Measurements from ENCODE around the gene AMBRA1.

Gene AMBRA1

DNA sequence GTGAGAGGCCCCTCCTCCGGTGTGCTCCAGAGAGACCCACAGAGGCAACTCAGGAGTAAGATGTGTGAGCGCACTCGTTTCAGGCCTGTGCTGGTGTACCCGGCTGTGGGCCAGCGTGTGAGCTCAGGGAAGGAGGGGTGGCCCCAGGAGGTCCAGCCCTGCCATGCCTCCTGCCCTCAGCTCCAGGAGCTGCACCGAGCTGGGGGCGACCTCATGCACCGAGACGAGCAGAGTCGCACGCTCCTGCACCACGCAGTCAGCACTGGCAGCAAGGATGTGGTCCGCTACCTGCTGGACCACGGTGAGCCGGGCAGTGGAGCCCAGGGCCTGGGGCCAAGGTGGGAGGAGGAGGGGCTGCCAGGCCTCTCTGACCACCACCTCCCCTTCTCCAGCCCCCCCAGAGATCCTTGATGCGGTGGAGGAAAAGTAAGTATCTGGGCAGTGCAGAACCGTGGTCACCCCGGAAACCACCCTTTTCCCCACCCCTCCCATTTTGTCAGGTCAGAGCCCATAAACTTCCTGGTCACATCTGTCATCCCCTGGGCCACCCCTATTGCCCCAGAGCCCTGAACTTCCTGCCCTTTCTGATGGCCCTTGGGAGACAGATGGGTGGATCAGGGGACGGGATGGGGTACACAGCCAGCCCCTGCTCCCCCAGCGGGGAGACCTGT is 214.9 kb downstream of the AMBRA1 start:
- Histone ChIP-seq H3K36me3 (ENCODE audit: insufficient read depth, low read length) (peaks cover 51% of the 10 kb centered on the region), H3K4me3 (ENCODE audit: low read depth in 1 of 2, low read length in 2 of 2) (no peak overlapping the region), H3K4me1 (ENCODE audit: insufficient read depth, low read length) (peaks cover 22% of the 10 kb centered on the region), H3K9ac (ENCODE audit: low read depth, low read length) (no peak overlapping the region), H3K79me2 (ENCODE audit: insufficient read depth, low read length) (no peaks in the 10 kb centered on the region), H4K20me1 (ENCODE audit: insufficient read depth, low read length) (peaks cover 30% of the 10 kb centered on the region), H3K4me2 (ENCODE audit: insufficient read depth, low read length) (no peak overlapping the region), H3K27ac (ENCODE audit: low read length) (no peak overlapping the region), H3K27me3 (ENCODE audit: insufficient read depth, low read length, poor library complexity) (peaks cover 30% of the 10 kb centered on the region), H3K9me3 (ENCODE audit: insufficient read depth, low read length, severe bottlenecking) (no peaks in the 10 kb centered on the region), H2AFZ (ENCODE audit: low read depth, low read length) (no peak overlapping the region)
- DNase-seq (no peak), ATAC-seq (ENCODE audit: insufficient read depth, low read depth) (no peak)
- TF ChIP-seq EZH2 (IDR thresholded peaks at IDR 0.05; ENCODE audit: borderline replicate concordance, low read depth, low read length, severe bottlenecking) = no peak
- TF ChIP-seq, protein P1, sequence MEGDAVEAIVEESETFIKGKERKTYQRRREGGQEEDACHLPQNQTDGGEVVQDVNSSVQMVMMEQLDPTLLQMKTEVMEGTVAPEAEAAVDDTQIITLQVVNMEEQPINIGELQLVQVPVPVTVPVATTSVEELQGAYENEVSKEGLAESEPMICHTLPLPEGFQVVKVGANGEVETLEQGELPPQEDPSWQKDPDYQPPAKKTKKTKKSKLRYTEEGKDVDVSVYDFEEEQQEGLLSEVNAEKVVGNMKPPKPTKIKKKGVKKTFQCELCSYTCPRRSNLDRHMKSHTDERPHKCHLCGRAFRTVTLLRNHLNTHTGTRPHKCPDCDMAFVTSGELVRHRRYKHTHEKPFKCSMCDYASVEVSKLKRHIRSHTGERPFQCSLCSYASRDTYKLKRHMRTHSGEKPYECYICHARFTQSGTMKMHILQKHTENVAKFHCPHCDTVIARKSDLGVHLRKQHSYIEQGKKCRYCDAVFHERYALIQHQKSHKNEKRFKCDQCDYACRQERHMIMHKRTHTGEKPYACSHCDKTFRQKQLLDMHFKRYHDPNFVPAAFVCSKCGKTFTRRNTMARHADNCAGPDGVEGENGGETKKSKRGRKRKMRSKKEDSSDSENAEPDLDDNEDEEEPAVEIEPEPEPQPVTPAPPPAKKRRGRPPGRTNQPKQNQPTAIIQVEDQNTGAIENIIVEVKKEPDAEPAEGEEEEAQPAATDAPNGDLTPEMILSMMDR (IDR thresholded peaks at IDR 0.05; ENCODE audit: borderline replicate concordance, extremely low read depth, low read length, poor library complexity, severe bottlenecking) = no peak

GRCh38 chr11:46378296-46378695 is 215.5 kb downstream of the AMBRA1 start:
- Histone ChIP-seq H3K4me2 (ENCODE audit: insufficient read depth, low read length) (no peak overlapping the region), H3K9me3 (ENCODE audit: insufficient read depth, low read length, severe bottlenecking) (no peaks in the 10 kb centered on the region), H3K79me2 (ENCODE audit: insufficient read depth, low read length) (no peaks in the 10 kb centered on the region), H3K9ac (ENCODE audit: low read depth, low read length) (no peak overlapping the region), H3K27me3 (ENCODE audit: insufficient read depth, low read length, poor library complexity) (peaks cover 27% of the 10 kb centered on the region), H3K4me3 (ENCODE audit: low read depth in 1 of 2, low read length in 2 of 2) (no peak overlapping the region), H3K36me3 (ENCODE audit: insufficient read depth, low read length) (peaks cover 56% of the 10 kb centered on the region), H2AFZ (ENCODE audit: low read depth, low read length) (no peak overlapping the region), H3K27ac (ENCODE audit: low read length) (no peak overlapping the region), H4K20me1 (ENCODE audit: insufficient read depth, low read length) (peaks cover 34% of the 10 kb centered on the region), H3K4me1 (ENCODE audit: insufficient read depth, low read length) (peaks cover 22% of the 10 kb centered on the region)
- no peak for TF ChIP-seq EZH2 (IDR thresholded peaks at IDR 0.05; ENCODE audit: borderline replicate concordance, low read depth, low read length, severe bottlenecking)
- TF ChIP-seq, protein P1 (IDR thresholded peaks at IDR 0.05; ENCODE audit: borderline replicate concordance, extremely low read depth, low read length, poor library complexity, severe bottlenecking) = no peak
- ATAC-seq (ENCODE audit: insufficient read depth, low read depth) (no peak), DNase-seq (no peak)

- Histone ChIP-seq H4K20me1 (ENCODE audit: insufficient read depth, low read length) (peaks cover 31% of the 10 kb centered on the region), H3K27me3 (ENCODE audit: insufficient read depth, low read length, poor library complexity) (peaks cover 23% of the 10 kb centered on the region), H3K36me3 (ENCODE audit: insufficient read depth, low read length) (peaks cover 59% of the 10 kb centered on the region), H3K4me3 (ENCODE audit: low read depth in 1 of 2, low read length in 2 of 2) (no peak overlapping the region), H3K9me3 (ENCODE audit: insufficient read depth, low read length, severe bottlenecking) (no peaks in the 10 kb centered on the region), H3K27ac (ENCODE audit: low read length) (no peak overlapping the region), H3K9ac (ENCODE audit: low read depth, low read length) (no peak overlapping the region), H3K4me2 (ENCODE audit: insufficient read depth, low read length) (no peak overlapping the region), H3K79me2 (ENCODE audit: insufficient read depth, low read length) (no peaks in the 10 kb centered on the region), H2AFZ (ENCODE audit: low read depth, low read length) (no peak overlapping the region), H3K4me1 (ENCODE audit: insufficient read depth, low read length) (peaks cover 22% of the 10 kb centered on the region)
- no peak for TF ChIP-seq EZH2 (IDR thresholded peaks at IDR 0.05; ENCODE audit: borderline replicate concordance, low read depth, low read length, severe bottlenecking)
- TF ChIP-seq, protein P1 (IDR thresholded peaks at IDR 0.05; ENCODE audit: borderline replicate concordance, extremely low read depth, low read length, poor library complexity, severe bottlenecking) = no peak
- DNase-seq (no peak), ATAC-seq (ENCODE audit: insufficient read depth, low read depth) (no peak)
Observed at GRCh38 chr11:46377831-46378230, 216.0 kb downstream of the AMBRA1 start.
